ENCODE data around the gene THOC1. TPM values are rescaled to one million over a fixed set of nuclear protein-coding genes. Genes with fewer than 3 reads are reported as not detected.
"Not testable (repeated sequence)": the region's sequence is repeated elsewhere in the genome, so short reads cannot be mapped to it uniquely, and the experiment has no call there.

Gene THOC1
- total RNA-seq, 1 donor from 2014 or later: 73.7 TPM

DNA sequence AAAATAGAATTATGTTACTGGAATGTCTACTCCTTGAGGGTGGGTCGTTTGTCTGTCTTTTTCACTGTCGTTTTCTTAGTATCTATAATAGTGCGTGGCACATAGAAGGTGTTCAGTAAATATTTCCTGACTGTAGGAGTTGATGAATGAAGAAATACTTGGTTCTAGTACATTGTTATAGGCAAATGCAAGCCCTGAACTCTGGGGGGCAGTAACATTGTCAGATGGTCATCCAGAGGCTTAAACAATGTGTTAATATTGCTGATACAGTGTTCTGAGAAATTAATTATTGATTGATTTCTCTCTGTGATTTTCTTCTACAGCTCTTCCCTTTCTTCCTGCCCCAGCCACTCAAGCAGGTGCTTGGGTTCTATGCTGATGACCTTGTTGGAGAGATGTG, 24.4 kb upstream of the THOC1 start:
- DNase-seq (ENCODE audit: low spot score in 2 of 2, unreplicated experiment in 2 of 2): no peak
- Mint-ChIP-seq H3K4me3 (no peak overlapping the region), H3K27ac (no peak overlapping the region), H3K27me3 (ENCODE audit: low read depth) (peaks cover 2% of the 10 kb centered on the region), H3K36me3 (no peaks in the 10 kb centered on the region), H3K4me1 (no peaks in the 10 kb centered on the region), H3K9me3 (no peaks in the 10 kb centered on the region)
- TF ChIP-seq, protein P1, sequence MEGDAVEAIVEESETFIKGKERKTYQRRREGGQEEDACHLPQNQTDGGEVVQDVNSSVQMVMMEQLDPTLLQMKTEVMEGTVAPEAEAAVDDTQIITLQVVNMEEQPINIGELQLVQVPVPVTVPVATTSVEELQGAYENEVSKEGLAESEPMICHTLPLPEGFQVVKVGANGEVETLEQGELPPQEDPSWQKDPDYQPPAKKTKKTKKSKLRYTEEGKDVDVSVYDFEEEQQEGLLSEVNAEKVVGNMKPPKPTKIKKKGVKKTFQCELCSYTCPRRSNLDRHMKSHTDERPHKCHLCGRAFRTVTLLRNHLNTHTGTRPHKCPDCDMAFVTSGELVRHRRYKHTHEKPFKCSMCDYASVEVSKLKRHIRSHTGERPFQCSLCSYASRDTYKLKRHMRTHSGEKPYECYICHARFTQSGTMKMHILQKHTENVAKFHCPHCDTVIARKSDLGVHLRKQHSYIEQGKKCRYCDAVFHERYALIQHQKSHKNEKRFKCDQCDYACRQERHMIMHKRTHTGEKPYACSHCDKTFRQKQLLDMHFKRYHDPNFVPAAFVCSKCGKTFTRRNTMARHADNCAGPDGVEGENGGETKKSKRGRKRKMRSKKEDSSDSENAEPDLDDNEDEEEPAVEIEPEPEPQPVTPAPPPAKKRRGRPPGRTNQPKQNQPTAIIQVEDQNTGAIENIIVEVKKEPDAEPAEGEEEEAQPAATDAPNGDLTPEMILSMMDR (IDR thresholded peaks at IDR 0.05; ENCODE audit: unreplicated experiment): no peak

- H3K4me1 Mint-ChIP-seq; DNase-seq (ENCODE audit: low spot score in 2 of 2, unreplicated experiment in 2 of 2); H3K9me3 Mint-ChIP-seq; H3K27me3 Mint-ChIP-seq (ENCODE audit: low read depth); H3K27ac Mint-ChIP-seq; H3K36me3 Mint-ChIP-seq; H3K4me3 Mint-ChIP-seq: not testable (repeated sequence)
These were observed 22.1 kb upstream of the THOC1 start for GRCh38 chr18:289970-290369.

DNA sequence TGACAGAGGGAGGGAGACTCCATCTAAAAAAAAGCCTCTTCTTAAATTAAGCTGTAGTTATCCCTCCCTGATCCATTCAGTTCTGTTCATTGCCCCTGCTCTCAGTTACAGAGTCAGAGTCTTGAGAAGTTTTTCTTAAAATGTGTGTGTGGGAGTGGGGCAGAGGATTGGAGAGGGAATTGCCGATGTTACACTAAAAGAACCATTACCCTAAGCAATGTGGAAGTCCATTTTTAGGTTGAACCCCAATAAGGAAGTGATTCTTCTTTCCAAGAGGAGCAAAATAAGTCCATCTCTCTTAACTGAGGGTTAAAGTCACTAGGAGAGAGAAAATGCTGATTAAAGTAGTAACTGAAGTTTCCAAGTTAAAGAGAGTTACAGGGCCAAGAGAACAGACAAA, 21.2 kb upstream of the THOC1 start:
- Mint-ChIP-seq H3K4me1 (no peaks in the 10 kb centered on the region), H3K36me3 (no peaks in the 10 kb centered on the region), H3K9me3 (no peaks in the 10 kb centered on the region), H3K27me3 (ENCODE audit: low read depth) (peaks cover 2% of the 10 kb centered on the region), H3K4me3 (no peak overlapping the region), H3K27ac (no peak overlapping the region)
- TF ChIP-seq, protein P1 (IDR thresholded peaks at IDR 0.05; ENCODE audit: unreplicated experiment): no peak
- no peak for DNase-seq (ENCODE audit: low spot score in 2 of 2, unreplicated experiment in 2 of 2)

- Mint-ChIP-seq H3K4me1 (no peaks in the 10 kb centered on the region), H3K4me3 (no peak overlapping the region), H3K27ac (no peak overlapping the region), H3K27me3 (ENCODE audit: low read depth) (peaks cover 4% of the 10 kb centered on the region), H3K36me3 (no peaks in the 10 kb centered on the region), H3K9me3 (no peaks in the 10 kb centered on the region)
- TF ChIP-seq, protein P1 (IDR thresholded peaks at IDR 0.05; ENCODE audit: unreplicated experiment): peak; percentile 29
- DNase-seq (ENCODE audit: low spot score in 2 of 2, unreplicated experiment in 2 of 2): no peak
These were observed 18.9 kb upstream of the THOC1 start for GRCh38 chr18:286515-287310.

- DNase-seq (ENCODE audit: low spot score in 2 of 2, unreplicated experiment in 2 of 2): no peak
- Mint-ChIP-seq H3K27ac (no peak overlapping the region), H3K27me3 (ENCODE audit: low read depth) (peaks cover 8% of the 10 kb centered on the region), H3K4me3 (no peak overlapping the region), H3K9me3 (no peaks in the 10 kb centered on the region), H3K36me3 (no peaks in the 10 kb centered on the region), H3K4me1 (no peaks in the 10 kb centered on the region)
- TF ChIP-seq, protein P1 (IDR thresholded peaks at IDR 0.05; ENCODE audit: unreplicated experiment): no peak
These were observed 18.0 kb upstream of the THOC1 start for GRCh38 chr18:285817-286216.

DNA sequence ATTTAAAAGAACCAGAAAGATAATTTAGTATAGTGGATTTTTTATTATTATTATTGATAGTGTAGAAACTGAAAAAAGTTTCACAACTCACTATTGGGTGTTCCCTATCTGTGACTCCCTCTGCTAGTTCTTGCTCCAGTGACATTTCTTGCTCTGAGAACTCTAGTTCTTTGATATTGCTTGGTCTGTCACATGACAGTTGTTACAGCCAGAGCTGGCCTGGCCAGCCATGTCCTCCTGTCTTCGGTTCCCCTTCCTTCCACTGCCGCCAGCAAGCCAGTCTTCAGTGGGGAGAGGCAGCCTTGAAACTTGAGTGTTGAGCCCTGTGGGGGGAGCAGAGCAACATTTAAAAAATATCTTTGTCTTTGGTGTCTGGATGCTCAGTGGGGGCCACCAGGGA, 7.6 kb upstream of the THOC1 start:
- Mint-ChIP-seq H3K9me3 (peaks cover 5% of the 10 kb centered on the region), H3K36me3 (peaks cover 2% of the 10 kb centered on the region), H3K27ac (no peak overlapping the region), H3K4me3 (no peak overlapping the region), H3K4me1 (no peaks in the 10 kb centered on the region), H3K27me3 (ENCODE audit: low read depth) (peaks cover 1% of the 10 kb centered on the region)
- no peak for DNase-seq (ENCODE audit: low spot score in 2 of 2, unreplicated experiment in 2 of 2)
- TF ChIP-seq, protein P1 (IDR thresholded peaks at IDR 0.05; ENCODE audit: unreplicated experiment): no peak
